ENCODE data around the gene PRDX5. TPM values are rescaled to one million over a fixed set of nuclear protein-coding genes. Genes with fewer than 3 reads are reported as not detected.

The PRDX5 gene
- total and polyA plus RNA-seq, 9 of the 15 experiments (the other 6 are each of a cell fraction or from before 2014, with no cell fraction given): 40.8 to 327 (median 204) TPM

DNA sequence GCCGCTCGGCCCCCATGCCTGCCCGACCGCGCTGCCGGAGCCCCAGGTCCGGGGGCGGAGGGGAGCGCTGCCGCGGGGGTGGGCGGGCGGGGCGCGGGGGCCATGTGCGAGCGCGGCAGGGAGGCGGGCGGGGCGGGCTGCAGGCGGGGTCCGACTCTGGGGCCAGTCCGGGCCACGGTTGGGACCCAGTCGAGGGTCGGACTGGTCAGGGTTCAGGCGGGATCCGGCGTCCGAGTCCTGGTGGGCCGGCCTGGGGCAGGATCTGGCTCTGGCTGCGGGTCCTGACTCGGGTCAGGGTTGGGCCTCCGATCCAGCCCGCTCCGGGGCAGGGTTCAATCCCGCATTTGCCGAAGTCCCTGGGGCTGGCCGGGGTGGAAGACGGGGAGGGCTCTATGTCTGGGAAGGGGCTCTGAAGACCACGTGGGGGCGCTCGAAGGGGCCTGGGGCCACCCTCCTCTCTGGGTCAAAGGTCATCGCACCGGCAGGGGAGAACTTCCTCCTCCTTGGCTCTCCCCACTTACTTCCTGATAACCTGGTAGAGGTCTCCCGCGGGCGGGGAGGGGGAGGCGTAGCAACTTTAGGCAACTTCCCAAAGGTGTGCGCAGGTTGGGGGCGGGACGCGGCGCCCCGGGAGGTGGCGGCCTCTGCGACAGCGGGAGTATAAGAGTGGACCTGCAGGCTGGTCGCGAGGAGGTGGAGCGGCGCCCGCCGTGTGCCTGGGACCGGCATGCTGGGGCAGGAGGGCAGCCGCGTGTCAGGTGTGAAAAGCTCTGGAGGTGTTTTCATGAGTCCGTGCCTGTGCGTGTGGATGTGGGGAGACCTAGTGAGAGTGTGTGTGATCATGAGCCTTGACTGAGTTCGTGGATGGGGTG lies 12.0 kb upstream of the PRDX5 start:
- 1% methylated on average over 37 of the region's 71 CpGs for WGBS (ENCODE audit: insufficient coverage, low coverage, missing lambda C conversion rate)
- ATAC-seq (peak; percentile 57), FAIRE-seq (peak; percentile 78), DNase-seq (ENCODE audit: extremely low read depth in 1 of 4, low spot score in 3 of 4) (peak; percentile 73 to 94 (median 80))
- Histone ChIP-seq H3K4me2 (ENCODE audit: insufficient read depth, low read length) (peak overlapping the region; percentile 100), H3K79me2 (ENCODE audit: control insufficient read depth, insufficient read depth, low read length) (peaks cover 46% of the 10 kb centered on the region), H3K4me1 (replicated peaks in 1 of 2; ENCODE audit: control insufficient read depth in 2 of 2, insufficient read depth in 2 of 2, low read length in 2 of 2) (peaks cover 29 to 39% of the 10 kb centered on the region in 2 experiments), H3K36me3 (ENCODE audit: control insufficient read depth, insufficient read depth, low read length) (peaks cover 28% of the 10 kb centered on the region; the same call in 2 of the 3 replicates), H3K27ac (ENCODE audit: extremely low read depth, low read depth, low read length) (peak overlapping the region; percentile 96), H3K9me1 (ENCODE audit: control insufficient read depth, insufficient read depth, low read length) (peaks cover 5% of the 10 kb centered on the region), H3K9me3 (replicated peaks; ENCODE audit: control insufficient read depth, insufficient read depth, low read depth, low read length) (no peaks in the 10 kb centered on the region), H3K4me3 (peak overlapping the region; percentile 93), H3K9ac (ENCODE audit: insufficient read depth in 1 of 2, low read depth in 2 of 2, low read length in 2 of 2) (peak overlapping the region; percentile 90 to 98), H3K27me3 (ENCODE audit: control insufficient read depth in 2 of 2, insufficient read depth in 2 of 2, low read length in 2 of 2) (no peaks in the 10 kb centered on the region), H4K20me1 (replicated peaks; ENCODE audit: control insufficient read depth, insufficient read depth, low read length) (no peaks in the 10 kb centered on the region; the same call in 1 of the 2 replicates), H2AFZ (ENCODE audit: low read depth, low read length) (peak overlapping the region; percentile 88)
- BruUV-seq (replicated peaks): TSS peak; percentile 75
- in situ Hi-C loops (cut with MboI) (no loop called here), intact Hi-C loops (cut with micrococcal nuclease) (loop anchor here (2.0 to 10.0 kb wide), 4 partner anchors 35 to 471 kb away; partner anchors contain the start of genes FKBP2, MARK2 and PPP1R14B)
- ChIA-PET CTCF (ENCODE audit: low intra/inter-chr PET ratio) (interaction anchor here (0.7 kb wide), 1 partner anchor 35 kb away, joined by 3 read pairs; no protein-coding TSS in a partner anchor), POLR2A (interaction anchor here (1.3 to 5.8 kb wide), 3 partner anchors 26 to 102 kb away, joined by 4 to 68 read pairs (median 54); partner anchors contain the start of gene FERMT3)
- no peak for TF ChIP-seq IFI16 (CRISPR knock-in tag; IDR thresholded peaks at IDR 0.05)
- TF ChIP-seq KDM1A (IDR thresholded peaks at IDR 0.05): no peak
- TF ChIP-seq ZNF263 (CRISPR knock-in tag; IDR thresholded peaks at IDR 0.05; ENCODE audit: borderline replicate concordance): peak; percentile 41; the same call in 1 of the 2 replicates
- TF ChIP-seq, protein P1, sequence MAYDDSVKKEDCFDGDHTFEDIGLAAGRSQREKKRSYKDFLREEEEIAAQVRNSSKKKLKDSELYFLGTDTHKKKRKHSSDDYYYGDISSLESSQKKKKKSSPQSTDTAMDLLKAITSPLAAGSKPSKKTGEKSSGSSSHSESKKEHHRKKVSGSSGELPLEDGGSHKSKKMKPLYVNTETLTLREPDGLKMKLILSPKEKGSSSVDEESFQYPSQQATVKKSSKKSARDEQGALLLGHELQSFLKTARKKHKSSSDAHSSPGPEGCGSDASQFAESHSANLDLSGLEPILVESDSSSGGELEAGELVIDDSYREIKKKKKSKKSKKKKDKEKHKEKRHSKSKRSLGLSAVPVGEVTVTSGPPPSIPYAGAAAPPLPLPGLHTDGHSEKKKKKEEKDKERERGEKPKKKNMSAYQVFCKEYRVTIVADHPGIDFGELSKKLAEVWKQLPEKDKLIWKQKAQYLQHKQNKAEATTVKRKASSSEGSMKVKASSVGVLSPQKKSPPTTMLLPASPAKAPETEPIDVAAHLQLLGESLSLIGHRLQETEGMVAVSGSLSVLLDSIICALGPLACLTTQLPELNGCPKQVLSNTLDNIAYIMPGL (CRISPR knock-in tag; IDR thresholded peaks at IDR 0.05): no peak
- no peak for TF ChIP-seq SNRNP70 (optimal IDR thresholded peaks at IDR 0.05; ENCODE audit: low read depth, low read length)
- no peak for TF ChIP-seq ZNF717 (CRISPR knock-in tag; IDR thresholded peaks at IDR 0.05)
- TF ChIP-seq, protein P2, sequence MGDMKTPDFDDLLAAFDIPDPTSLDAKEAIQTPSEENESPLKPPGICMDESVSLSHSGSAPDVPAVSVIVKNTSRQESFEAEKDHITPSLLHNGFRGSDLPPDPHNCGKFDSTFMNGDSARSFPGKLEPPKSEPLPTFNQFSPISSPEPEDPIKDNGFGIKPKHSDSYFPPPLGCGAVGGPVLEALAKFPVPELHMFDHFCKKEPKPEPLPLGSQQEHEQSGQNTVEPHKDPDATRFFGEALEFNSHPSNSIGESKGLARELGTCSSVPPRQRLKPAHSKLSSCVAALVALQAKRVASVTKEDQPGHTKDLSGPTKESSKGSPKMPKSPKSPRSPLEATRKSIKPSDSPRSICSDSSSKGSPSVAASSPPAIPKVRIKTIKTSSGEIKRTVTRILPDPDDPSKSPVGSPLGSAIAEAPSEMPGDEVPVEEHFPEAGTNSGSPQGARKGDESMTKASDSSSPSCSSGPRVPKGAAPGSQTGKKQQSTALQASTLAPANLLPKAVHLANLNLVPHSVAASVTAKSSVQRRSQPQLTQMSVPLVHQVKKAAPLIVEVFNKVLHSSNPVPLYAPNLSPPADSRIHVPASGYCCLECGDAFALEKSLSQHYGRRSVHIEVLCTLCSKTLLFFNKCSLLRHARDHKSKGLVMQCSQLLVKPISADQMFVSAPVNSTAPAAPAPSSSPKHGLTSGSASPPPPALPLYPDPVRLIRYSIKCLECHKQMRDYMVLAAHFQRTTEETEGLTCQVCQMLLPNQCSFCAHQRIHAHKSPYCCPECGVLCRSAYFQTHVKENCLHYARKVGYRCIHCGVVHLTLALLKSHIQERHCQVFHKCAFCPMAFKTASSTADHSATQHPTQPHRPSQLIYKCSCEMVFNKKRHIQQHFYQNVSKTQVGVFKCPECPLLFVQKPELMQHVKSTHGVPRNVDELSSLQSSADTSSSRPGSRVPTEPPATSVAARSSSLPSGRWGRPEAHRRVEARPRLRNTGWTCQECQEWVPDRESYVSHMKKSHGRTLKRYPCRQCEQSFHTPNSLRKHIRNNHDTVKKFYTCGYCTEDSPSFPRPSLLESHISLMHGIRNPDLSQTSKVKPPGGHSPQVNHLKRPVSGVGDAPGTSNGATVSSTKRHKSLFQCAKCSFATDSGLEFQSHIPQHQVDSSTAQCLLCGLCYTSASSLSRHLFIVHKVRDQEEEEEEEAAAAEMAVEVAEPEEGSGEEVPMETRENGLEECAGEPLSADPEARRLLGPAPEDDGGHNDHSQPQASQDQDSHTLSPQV (IDR thresholded peaks at IDR 0.05): no peak
- TF ChIP-seq SAFB (IDR thresholded peaks at IDR 0.05; ENCODE audit: borderline replicate concordance, low read depth, low read length): no peak
- TF ChIP-seq ZNF584 (CRISPR knock-in tag; IDR thresholded peaks at IDR 0.05; ENCODE audit: low read depth): no peak
- TF ChIP-seq, protein P3, sequence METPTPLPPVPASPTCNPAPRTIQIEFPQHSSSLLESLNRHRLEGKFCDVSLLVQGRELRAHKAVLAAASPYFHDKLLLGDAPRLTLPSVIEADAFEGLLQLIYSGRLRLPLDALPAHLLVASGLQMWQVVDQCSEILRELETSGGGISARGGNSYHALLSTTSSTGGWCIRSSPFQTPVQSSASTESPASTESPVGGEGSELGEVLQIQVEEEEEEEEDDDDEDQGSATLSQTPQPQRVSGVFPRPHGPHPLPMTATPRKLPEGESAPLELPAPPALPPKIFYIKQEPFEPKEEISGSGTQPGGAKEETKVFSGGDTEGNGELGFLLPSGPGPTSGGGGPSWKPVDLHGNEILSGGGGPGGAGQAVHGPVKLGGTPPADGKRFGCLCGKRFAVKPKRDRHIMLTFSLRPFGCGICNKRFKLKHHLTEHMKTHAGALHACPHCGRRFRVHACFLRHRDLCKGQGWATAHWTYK (CRISPR knock-in tag; IDR thresholded peaks at IDR 0.05): no peak
- no peak for TF ChIP-seq ZNF212 (CRISPR knock-in tag; IDR thresholded peaks at IDR 0.05)
- peak; percentile 58 for TF ChIP-seq TAF1 (IDR thresholded peaks at IDR 0.05; ENCODE audit: control insufficient read depth, extremely low read depth, insufficient read depth, low read length, severe bottlenecking)
- TF ChIP-seq ARID1B (IDR thresholded peaks at IDR 0.05): peak; percentile 32
